Measurements from ENCODE around the gene SULT1B1.

SULT1B1 gene

DNA sequence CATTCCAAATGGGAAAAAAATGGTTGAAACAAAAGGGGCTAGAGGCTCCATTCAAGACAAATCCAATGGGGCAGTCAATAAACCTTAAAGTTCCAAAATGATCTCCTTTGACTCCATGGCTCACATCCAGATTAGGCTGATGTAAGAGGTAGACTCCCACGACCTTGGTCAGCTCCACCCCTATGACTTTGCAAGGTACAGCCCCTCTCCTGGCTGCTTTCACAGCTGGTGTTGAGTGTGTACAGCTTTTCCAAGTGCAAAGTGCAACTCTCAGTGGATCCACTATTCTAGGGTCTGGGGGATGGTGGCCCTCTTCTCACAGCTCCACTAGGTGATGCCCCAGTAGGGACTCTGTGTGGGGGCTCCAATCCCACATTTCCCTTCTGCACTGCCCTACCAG is 21.5 kb downstream of the SULT1B1 start:
- Histone ChIP-seq H3K4me1 (ENCODE audit: insufficient read depth, low read length) (no peaks in the 10 kb centered on the region), H3K4me3 (ENCODE audit: low read length) (no peak overlapping the region), H2AFZ (ENCODE audit: low read depth, low read length) (no peak overlapping the region), H3K9me3 (ENCODE audit: low read length) (no peaks in the 10 kb centered on the region), H3K27me3 (ENCODE audit: insufficient read depth, low read length) (no peaks in the 10 kb centered on the region), H3K36me3 (ENCODE audit: insufficient read depth, low read length) (no peaks in the 10 kb centered on the region)

DNA sequence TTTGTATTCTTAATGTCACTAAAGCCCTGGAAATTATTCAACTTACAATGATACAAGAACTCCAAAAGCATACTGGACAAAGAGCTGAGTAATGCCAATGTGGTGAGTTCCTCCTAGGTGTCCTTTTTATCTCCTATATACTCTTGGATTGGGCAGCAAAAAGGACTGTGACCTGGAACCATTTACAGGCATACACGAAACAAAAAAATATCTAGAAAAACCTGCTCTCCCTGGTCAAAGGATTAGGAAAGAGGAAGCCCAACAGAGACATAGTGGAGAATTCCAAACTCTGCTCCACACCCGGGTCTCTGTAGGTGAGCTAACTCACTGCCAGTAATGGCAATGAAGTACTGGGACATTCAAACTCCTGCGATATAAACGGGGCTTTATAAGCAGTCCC is 25.3 kb downstream of the SULT1B1 start:
- H3K4me1 ChIP-seq (ENCODE audit: insufficient read depth, low read length) = no peaks in the 10 kb centered on the region

DNA sequence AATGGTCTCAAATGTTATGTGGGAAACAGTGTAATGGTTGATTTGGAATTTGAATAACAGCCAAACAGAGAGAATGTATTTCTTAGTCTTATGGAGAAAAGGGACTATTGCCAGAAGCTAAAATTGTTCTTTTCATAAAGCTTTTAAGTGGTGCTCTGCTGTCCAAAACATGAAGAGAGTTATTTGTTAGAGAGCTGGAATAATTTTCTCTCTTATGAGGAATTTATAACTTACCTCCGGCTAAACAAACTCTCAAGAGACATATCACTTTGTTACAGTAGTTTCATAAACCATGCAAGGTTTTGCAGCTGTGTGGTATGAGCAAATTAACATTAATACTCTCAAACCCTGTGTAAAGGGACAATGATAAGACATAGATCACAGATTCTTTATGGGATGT is 28.6 kb downstream of the SULT1B1 start:
- no peaks in the 10 kb centered on the region for H3K27me3 ChIP-seq (ENCODE audit: insufficient read depth, low read length)
- no peaks in the 10 kb centered on the region for H3K9me3 ChIP-seq (ENCODE audit: low read length)
- no peak overlapping the region for H3K4me3 ChIP-seq (ENCODE audit: low read length)
- no peaks in the 10 kb centered on the region for H3K36me3 ChIP-seq (ENCODE audit: insufficient read depth, low read length)
- H3K4me1 ChIP-seq (ENCODE audit: insufficient read depth, low read length) = no peaks in the 10 kb centered on the region
- H2AFZ ChIP-seq (ENCODE audit: low read depth, low read length) = no peak overlapping the region

More for the DNA sequence above, 25.3 kb downstream of the SULT1B1 start:
- Histone ChIP-seq H2AFZ (ENCODE audit: low read depth, low read length) (no peak overlapping the region), H3K27me3 (ENCODE audit: insufficient read depth, low read length) (no peaks in the 10 kb centered on the region), H3K36me3 (ENCODE audit: insufficient read depth, low read length) (no peaks in the 10 kb centered on the region), H3K4me3 (ENCODE audit: low read length) (no peak overlapping the region), H3K9me3 (ENCODE audit: low read length) (no peaks in the 10 kb centered on the region)

DNA sequence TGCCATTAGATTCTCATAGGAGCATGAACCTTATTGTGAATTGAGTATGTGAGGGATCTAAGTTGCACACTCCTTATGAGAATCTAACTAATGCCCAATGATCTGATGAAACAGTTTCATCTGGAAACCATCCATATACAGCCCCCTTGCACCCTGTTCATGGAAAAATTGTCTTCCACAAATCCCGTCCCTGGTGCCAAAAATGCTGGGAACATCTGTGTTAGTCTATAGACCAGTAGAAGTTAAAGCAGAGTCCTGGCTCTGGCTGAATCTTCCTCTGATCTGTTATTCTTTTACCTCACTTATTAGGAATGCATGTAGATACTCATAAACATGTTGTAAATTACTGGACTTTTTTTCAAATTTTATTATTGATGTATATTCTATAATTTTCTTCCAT is 29.2 kb downstream of the SULT1B1 start:
- Histone ChIP-seq H3K36me3 (ENCODE audit: insufficient read depth, low read length) (no peaks in the 10 kb centered on the region), H3K27me3 (ENCODE audit: insufficient read depth, low read length) (no peaks in the 10 kb centered on the region), H3K4me1 (ENCODE audit: insufficient read depth, low read length) (no peaks in the 10 kb centered on the region), H2AFZ (ENCODE audit: low read depth, low read length) (no peak overlapping the region), H3K9me3 (ENCODE audit: low read length) (no peaks in the 10 kb centered on the region), H3K4me3 (ENCODE audit: low read length) (no peak overlapping the region)

DNA sequence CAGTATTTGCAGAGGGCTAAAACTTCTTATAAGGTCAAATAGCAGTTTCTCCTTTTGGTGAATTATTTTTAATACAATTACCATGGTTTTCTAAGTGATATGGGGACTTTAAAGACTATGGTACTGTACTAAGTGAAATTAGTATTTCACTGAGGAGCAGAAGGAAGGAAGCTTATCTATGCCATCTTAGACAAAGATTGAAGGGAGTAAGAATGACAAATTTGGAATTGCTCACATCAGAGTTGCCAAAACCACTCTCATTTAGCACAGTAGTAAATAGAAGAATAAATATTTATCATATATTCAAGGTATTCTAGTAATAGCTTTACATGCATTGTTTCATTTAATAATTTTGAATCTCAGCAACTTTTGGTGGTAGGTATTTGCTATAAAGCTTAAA is 30.4 kb downstream of the SULT1B1 start:
- Histone ChIP-seq H3K4me3 (ENCODE audit: low read length) (no peak overlapping the region), H3K4me1 (ENCODE audit: insufficient read depth, low read length) (no peaks in the 10 kb centered on the region)

DNA sequence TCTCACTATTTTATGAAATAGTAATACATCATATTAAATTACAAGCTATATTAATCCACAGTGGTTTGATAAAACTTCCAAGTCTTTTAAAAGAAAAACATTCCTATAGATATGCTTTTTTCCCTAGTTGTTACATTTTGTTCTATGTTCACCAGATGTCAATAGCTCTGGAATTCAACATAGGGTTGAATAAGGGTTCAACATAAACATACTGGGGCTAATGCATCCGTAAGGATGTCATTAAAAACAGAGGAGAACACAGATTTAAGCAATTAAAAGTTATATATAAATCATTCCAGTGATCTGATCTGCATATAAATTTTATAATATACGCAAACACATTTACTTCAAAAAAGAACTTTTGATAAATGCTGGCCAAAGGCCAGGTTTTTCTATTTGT is 32.5 kb downstream of the SULT1B1 start:
- no peaks in the 10 kb centered on the region for H3K9me3 ChIP-seq (ENCODE audit: low read length)
- no peaks in the 10 kb centered on the region for H3K27me3 ChIP-seq (ENCODE audit: insufficient read depth, low read length)
- no peak overlapping the region for H3K4me3 ChIP-seq (ENCODE audit: low read length)
- H3K36me3 ChIP-seq (ENCODE audit: insufficient read depth, low read length) = no peaks in the 10 kb centered on the region
- no peak overlapping the region for H2AFZ ChIP-seq (ENCODE audit: low read depth, low read length)
- no peaks in the 10 kb centered on the region for H3K4me1 ChIP-seq (ENCODE audit: insufficient read depth, low read length)

More for the DNA sequence above, 30.4 kb downstream of the SULT1B1 start:
- no peaks in the 10 kb centered on the region for H3K36me3 ChIP-seq (ENCODE audit: insufficient read depth, low read length)
- H3K27me3 ChIP-seq (ENCODE audit: insufficient read depth, low read length) = no peaks in the 10 kb centered on the region
- no peaks in the 10 kb centered on the region for H3K9me3 ChIP-seq (ENCODE audit: low read length)
- no peak overlapping the region for H2AFZ ChIP-seq (ENCODE audit: low read depth, low read length)

DNA sequence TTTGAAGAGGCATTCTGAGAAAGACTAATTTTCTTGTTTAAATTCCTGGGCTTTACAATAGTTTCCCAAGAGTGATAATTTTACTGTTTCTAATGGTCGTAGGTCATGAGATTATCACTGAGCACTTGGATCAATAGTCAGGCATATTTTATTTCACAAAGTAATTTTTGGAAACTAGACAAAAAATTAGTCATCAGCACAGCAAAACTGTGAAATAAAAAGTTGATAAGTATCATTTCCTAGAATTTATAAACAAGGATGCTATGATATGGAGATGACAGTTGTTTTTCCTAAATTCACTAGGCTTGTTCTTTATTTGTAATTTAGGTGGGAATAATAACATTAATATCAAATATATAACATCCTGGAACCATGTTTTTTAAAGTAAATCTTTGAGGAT is 33.0 kb downstream of the SULT1B1 start:
- Histone ChIP-seq H3K4me3 (ENCODE audit: low read length) (no peak overlapping the region), H3K4me1 (ENCODE audit: insufficient read depth, low read length) (no peaks in the 10 kb centered on the region), H3K36me3 (ENCODE audit: insufficient read depth, low read length) (no peaks in the 10 kb centered on the region), H2AFZ (ENCODE audit: low read depth, low read length) (no peak overlapping the region), H3K27me3 (ENCODE audit: insufficient read depth, low read length) (no peaks in the 10 kb centered on the region), H3K9me3 (ENCODE audit: low read length) (no peaks in the 10 kb centered on the region)

DNA sequence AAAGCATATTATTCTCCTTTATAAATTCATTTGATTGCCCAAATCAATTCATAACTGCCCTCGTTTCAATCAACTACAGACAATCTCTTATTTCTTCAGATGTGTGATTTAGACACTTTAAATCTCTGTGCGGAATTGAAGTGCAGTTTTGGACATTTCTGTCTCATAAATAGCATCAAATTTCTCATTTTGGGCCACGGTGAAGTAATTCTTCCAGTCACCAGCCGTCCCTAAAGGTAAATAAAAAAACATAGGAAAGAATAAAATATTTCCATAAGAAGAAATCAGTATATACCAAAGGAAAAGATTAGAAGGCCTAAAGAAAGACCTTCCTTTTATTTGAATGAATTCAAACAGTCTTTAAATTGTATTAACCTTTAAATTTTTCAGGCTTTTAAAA is 33.4 kb downstream of the SULT1B1 start:
- Histone ChIP-seq H3K27me3 (ENCODE audit: insufficient read depth, low read length) (no peaks in the 10 kb centered on the region), H2AFZ (ENCODE audit: low read depth, low read length) (no peak overlapping the region), H3K4me1 (ENCODE audit: insufficient read depth, low read length) (no peaks in the 10 kb centered on the region), H3K4me3 (ENCODE audit: low read length) (no peak overlapping the region), H3K9me3 (ENCODE audit: low read length) (no peaks in the 10 kb centered on the region), H3K36me3 (ENCODE audit: insufficient read depth, low read length) (no peaks in the 10 kb centered on the region)

DNA sequence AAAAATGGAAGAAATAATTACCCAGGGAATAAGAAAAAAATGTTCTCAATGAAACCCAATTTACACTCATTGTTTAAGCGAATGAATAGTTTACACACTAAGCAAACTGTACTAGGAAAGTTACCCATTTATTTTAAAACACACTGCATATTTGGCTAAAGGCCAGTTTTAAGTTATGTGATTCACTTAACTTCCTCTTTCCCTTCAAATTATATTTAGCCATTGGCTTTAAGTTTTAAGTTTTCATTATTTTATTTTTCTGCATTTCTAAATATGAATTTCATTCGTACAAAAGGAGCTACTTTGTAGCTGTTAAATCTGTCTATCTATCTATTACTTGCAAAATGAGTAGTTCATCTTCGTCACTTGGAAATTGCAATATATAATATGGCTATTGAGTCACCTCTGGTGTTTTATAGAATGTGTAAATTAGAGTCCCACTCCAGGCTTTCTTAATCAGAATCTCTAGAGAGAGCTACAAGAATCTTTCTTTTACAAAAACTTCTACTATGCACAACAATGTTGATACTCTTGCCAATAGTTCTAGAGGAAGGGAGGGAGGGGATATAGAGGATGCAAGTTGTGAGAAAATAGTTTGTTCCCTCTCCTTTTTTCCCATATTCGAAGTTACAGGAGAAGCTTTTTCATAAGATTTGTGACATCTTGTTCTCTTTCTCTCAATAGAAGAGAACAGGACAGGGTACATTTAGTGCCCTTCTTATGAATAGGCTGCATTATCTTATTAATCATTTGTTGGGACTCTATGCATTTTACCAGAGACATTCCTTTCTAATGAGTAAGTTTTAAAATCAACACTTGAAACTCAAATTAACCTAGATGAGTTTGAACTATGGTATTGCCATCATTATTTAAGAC is 41.8 kb downstream of the SULT1B1 start:
- H3K36me3 ChIP-seq (ENCODE audit: insufficient read depth, low read length) = no peaks in the 10 kb centered on the region
- H3K4me3 ChIP-seq (ENCODE audit: low read length) = no peak overlapping the region
- no peaks in the 10 kb centered on the region for H3K4me1 ChIP-seq (ENCODE audit: insufficient read depth, low read length)
- no peaks in the 10 kb centered on the region for H3K27me3 ChIP-seq (ENCODE audit: insufficient read depth, low read length)
- no peak overlapping the region for H2AFZ ChIP-seq (ENCODE audit: low read depth, low read length)
- no peaks in the 10 kb centered on the region for H3K9me3 ChIP-seq (ENCODE audit: low read length)

DNA sequence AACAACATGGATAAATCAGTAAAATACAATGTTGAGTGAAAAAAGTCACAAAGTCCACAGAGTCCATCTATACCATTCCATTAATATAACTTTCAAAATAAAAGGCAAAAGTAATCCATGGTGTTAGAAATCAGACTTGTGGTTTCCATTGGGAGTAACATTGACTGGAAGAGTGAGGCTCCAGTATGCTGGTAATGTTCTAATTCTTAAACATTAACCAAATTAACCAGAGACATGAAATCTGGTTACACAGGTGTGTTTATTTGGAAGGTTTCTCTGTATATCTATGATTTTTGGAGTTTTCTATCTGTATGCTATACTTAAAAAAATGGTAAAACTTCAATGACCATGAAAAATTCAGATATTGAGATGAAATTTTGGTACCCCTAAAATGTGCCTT is 42.6 kb downstream of the SULT1B1 start:
- H3K9me3 ChIP-seq (ENCODE audit: low read length) = no peaks in the 10 kb centered on the region
- H3K27me3 ChIP-seq (ENCODE audit: insufficient read depth, low read length) = no peaks in the 10 kb centered on the region
- no peak overlapping the region for H2AFZ ChIP-seq (ENCODE audit: low read depth, low read length)
- H3K4me3 ChIP-seq (ENCODE audit: low read length) = no peak overlapping the region
- no peaks in the 10 kb centered on the region for H3K36me3 ChIP-seq (ENCODE audit: insufficient read depth, low read length)
- H3K4me1 ChIP-seq (ENCODE audit: insufficient read depth, low read length) = no peaks in the 10 kb centered on the region

DNA sequence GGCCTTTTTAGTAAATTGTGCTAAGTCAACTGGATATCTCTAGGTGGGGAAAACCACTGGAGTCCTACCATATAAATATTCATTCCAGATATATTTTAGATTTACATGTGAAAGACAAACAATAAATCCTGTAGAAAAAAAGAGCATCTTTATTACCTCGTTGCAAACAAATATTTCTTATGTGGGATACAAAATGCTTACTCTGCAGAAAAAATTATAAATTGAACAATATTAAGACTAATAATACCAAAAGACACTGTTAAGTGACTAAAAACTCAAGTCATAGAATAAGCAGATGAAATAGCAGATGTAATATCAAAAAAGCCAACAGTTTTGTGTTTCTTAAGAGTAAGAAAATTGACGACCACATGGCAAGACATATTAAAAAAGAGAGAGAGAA is 43.8 kb downstream of the SULT1B1 start:
- H2AFZ ChIP-seq (ENCODE audit: low read depth, low read length) = no peak overlapping the region
- H3K36me3 ChIP-seq (ENCODE audit: insufficient read depth, low read length) = no peaks in the 10 kb centered on the region
- H3K9me3 ChIP-seq (ENCODE audit: low read length) = no peaks in the 10 kb centered on the region
- no peak overlapping the region for H3K4me3 ChIP-seq (ENCODE audit: low read length)
- no peaks in the 10 kb centered on the region for H3K4me1 ChIP-seq (ENCODE audit: insufficient read depth, low read length)
- H3K27me3 ChIP-seq (ENCODE audit: insufficient read depth, low read length) = no peaks in the 10 kb centered on the region

DNA sequence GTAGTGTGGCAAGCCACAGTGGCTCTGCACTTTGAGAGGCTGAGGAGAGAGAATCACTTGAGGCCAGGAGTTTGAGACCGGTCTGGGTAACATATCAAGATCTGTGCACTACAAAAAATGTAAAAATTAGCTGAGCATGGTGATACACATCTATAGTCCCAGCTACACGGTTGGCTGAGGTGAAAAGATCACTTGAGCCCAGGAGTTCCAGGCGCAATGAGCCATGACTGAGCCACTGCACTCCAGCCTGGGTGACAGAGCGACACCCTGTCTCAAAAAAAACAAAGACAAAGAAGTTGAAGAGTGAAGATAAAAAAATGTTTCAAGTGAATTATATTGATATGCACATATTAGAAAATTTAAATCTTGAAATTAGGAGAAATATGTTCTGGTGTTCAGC is 46.3 kb downstream of the SULT1B1 start:
- no peaks in the 10 kb centered on the region for H3K36me3 ChIP-seq (ENCODE audit: insufficient read depth, low read length)
- H2AFZ ChIP-seq (ENCODE audit: low read depth, low read length) = no peak overlapping the region
- no peaks in the 10 kb centered on the region for H3K4me1 ChIP-seq (ENCODE audit: insufficient read depth, low read length)
- no peak overlapping the region for H3K4me3 ChIP-seq (ENCODE audit: low read length)
- H3K27me3 ChIP-seq (ENCODE audit: insufficient read depth, low read length) = no peaks in the 10 kb centered on the region
- no peaks in the 10 kb centered on the region for H3K9me3 ChIP-seq (ENCODE audit: low read length)

DNA sequence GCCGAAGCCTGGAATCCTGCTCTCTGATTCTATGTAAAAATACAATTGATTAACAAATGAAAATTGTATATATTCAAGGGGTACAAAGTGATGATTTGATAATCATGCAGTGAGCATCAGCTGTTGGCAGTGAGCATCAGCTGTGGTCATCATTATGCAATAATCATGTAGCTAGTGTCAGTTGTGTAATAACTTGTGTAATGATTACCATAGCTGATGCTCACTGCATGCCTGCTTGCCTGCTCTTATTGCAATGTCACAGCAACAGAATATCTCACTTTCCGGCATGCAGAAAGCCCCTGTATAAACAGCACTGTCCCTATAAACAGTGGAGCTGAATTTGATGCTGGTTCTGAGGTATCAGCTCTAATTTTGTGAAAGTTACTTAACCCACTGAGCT is 46.8 kb downstream of the SULT1B1 start:
- Histone ChIP-seq H3K4me3 (ENCODE audit: low read length) (no peak overlapping the region), H3K36me3 (ENCODE audit: insufficient read depth, low read length) (no peaks in the 10 kb centered on the region), H3K9me3 (ENCODE audit: low read length) (no peaks in the 10 kb centered on the region), H3K27me3 (ENCODE audit: insufficient read depth, low read length) (no peaks in the 10 kb centered on the region), H2AFZ (ENCODE audit: low read depth, low read length) (no peak overlapping the region), H3K4me1 (ENCODE audit: insufficient read depth, low read length) (no peaks in the 10 kb centered on the region)

DNA sequence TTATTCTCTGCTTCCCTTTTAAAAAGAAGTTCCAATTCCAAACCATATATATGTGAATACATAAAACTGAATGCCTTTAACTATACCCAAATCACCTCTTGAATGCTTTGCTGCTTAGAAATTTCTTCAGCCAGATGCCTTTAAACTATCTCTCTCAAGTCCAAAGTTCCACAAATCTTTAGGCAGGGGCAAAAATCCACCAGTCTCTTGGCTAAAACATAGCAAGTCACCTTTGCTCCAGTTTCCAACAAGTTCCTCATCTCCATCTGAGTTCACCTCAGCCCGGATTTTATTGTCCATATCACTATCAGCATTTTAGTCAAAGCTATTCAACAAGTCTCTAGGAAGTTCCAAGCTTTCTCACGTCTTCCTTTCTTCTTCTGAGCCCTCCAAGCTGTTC is 49.8 kb downstream of the SULT1B1 start:
- H3K4me1 ChIP-seq (ENCODE audit: insufficient read depth, low read length) = no peaks in the 10 kb centered on the region

More for the DNA sequence above, 49.8 kb downstream of the SULT1B1 start:
- H3K4me3 ChIP-seq (ENCODE audit: low read length) = no peak overlapping the region
- no peaks in the 10 kb centered on the region for H3K36me3 ChIP-seq (ENCODE audit: insufficient read depth, low read length)
- no peaks in the 10 kb centered on the region for H3K9me3 ChIP-seq (ENCODE audit: low read length)
- no peak overlapping the region for H2AFZ ChIP-seq (ENCODE audit: low read depth, low read length)
- no peaks in the 10 kb centered on the region for H3K27me3 ChIP-seq (ENCODE audit: insufficient read depth, low read length)
